ENCODE data around the gene TIMM10.

DNA sequence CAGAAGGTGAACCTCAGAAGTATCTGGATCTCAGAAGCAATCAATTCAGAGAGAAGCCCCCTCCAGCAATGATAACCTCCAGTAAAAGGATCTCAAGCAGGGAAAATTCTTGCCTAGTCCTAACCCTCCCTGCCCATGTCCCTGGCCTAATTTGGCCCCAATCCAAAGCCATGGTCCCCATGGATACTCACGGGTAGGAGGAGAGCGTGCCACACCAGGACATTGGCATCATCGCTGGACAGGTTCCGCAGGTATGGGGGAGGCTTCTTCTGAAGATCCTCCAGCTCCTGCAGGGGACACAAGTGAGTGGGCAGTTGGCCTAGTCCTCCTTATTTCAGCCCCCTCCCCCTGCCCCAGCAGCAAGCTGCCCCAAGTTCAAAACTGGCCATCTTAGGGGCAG, 29.6 kb upstream of the TIMM10 start:
- TF ChIP-seq POLR2AphosphoS5 (IDR thresholded peaks at IDR 0.05) (no peak), POLR2A (IDR thresholded peaks at IDR 0.05) (no peak), EP300 (IDR thresholded peaks at IDR 0.05) (no peak)
- TF ChIP-seq, protein P1, sequence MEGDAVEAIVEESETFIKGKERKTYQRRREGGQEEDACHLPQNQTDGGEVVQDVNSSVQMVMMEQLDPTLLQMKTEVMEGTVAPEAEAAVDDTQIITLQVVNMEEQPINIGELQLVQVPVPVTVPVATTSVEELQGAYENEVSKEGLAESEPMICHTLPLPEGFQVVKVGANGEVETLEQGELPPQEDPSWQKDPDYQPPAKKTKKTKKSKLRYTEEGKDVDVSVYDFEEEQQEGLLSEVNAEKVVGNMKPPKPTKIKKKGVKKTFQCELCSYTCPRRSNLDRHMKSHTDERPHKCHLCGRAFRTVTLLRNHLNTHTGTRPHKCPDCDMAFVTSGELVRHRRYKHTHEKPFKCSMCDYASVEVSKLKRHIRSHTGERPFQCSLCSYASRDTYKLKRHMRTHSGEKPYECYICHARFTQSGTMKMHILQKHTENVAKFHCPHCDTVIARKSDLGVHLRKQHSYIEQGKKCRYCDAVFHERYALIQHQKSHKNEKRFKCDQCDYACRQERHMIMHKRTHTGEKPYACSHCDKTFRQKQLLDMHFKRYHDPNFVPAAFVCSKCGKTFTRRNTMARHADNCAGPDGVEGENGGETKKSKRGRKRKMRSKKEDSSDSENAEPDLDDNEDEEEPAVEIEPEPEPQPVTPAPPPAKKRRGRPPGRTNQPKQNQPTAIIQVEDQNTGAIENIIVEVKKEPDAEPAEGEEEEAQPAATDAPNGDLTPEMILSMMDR (IDR thresholded peaks at IDR 0.05) = no peak

All from stomach (tissue), 4 donors.